Measurements from ENCODE around the gene HLCS.

Gene HLCS

GRCh38 chr21:36861595-36862323 lies 104.7 kb downstream of the HLCS start:
- H3K27ac Mint-ChIP-seq = no peak overlapping the region
- H3K4me1 Mint-ChIP-seq = peaks cover 27% of the 10 kb centered on the region
- no peak overlapping the region for H3K4me3 Mint-ChIP-seq
- TF ChIP-seq CTCF (IDR thresholded peaks at IDR 0.05; ENCODE audit: unreplicated experiment in 3 of 3) = no peak
- H3K36me3 Mint-ChIP-seq (ENCODE audit: low read depth) = no peaks in the 10 kb centered on the region
- H3K9me3 Mint-ChIP-seq = no peaks in the 10 kb centered on the region
- peaks cover 10% of the 10 kb centered on the region for H3K27me3 Mint-ChIP-seq (ENCODE audit: low read depth)

GRCh38 chr21:36860736-36861594 lies 105.5 kb downstream of the HLCS start:
- Mint-ChIP-seq H3K36me3 (ENCODE audit: low read depth) (no peaks in the 10 kb centered on the region), H3K27ac (no peak overlapping the region), H3K4me1 (peaks cover 19% of the 10 kb centered on the region), H3K27me3 (ENCODE audit: low read depth) (peaks cover 10% of the 10 kb centered on the region), H3K9me3 (no peaks in the 10 kb centered on the region), H3K4me3 (no peak overlapping the region)
- TF ChIP-seq CTCF (IDR thresholded peaks at IDR 0.05; ENCODE audit: unreplicated experiment in 3 of 3) = no peak

- Mint-ChIP-seq H3K27ac (peak overlapping the region in 1 of 3 experiments; percentile 72), H3K27me3 (ENCODE audit: low read depth) (peaks cover 10% of the 10 kb centered on the region), H3K4me1 (peaks cover 9% of the 10 kb centered on the region), H3K9me3 (no peaks in the 10 kb centered on the region), H3K4me3 (no peak overlapping the region), H3K36me3 (ENCODE audit: low read depth) (no peaks in the 10 kb centered on the region)
- TF ChIP-seq CTCF (IDR thresholded peaks at IDR 0.05; ENCODE audit: unreplicated experiment in 3 of 3) = no peak
These were observed 106.5 kb downstream of the HLCS start for GRCh38 chr21:36859744-36860501.

DNA sequence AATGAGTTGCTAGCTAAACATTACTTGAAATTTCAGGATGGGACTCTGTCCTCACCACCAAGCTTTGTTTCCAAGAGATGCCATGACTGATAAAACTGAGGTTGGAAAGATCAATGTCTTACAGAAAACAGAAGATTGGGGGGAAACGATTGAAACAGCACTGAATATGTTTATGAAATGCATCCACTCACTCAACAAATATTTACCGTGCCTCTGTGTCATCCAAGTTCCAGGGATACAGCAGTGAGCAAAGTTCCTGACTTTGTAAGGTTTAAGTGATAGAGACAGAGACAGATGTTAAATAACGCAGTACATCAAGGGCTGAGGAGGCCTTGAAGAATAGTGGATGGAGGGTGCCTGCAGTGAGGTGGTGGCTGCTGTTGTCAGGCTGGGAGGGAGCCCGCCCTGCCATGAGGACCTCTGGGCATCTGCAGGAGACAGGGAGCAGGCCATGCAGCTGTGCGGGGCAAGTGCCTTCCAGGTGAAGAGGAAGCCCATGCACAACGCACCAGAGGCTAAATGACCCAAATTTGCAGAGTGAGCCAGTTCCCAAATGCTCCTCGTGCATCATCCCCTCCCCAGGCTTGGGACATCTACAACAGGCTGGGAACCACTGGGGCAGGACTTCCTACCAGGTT lies 108.0 kb downstream of the HLCS start:
- peaks cover 8% of the 10 kb centered on the region for H3K4me1 Mint-ChIP-seq
- no peaks in the 10 kb centered on the region for H3K9me3 Mint-ChIP-seq
- peaks cover 14% of the 10 kb centered on the region for H3K27me3 Mint-ChIP-seq (ENCODE audit: low read depth)
- H3K4me3 Mint-ChIP-seq = no peak overlapping the region
- no peaks in the 10 kb centered on the region for H3K36me3 Mint-ChIP-seq (ENCODE audit: low read depth)
- no peak overlapping the region for H3K27ac Mint-ChIP-seq
- TF ChIP-seq CTCF (IDR thresholded peaks at IDR 0.05; ENCODE audit: unreplicated experiment in 3 of 3) = no peak

DNA sequence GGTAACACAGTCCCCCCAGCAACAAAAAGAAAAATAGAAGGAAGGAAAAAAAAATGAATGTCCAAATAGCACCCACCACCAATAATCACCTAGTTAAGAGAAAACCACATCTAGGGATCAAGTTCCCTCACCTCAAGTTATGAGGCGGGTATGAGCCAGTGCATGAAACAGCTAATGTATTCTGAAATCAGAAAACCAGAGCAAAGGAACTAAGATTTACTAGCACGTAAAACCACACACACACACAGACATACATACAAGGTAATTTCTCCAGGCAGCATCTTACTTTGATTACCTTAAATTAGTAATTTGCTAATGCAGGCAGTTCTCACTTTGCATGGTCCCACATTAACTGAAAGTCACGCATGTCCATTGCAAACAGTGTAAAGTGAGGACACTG lies 109.8 kb downstream of the HLCS start:
- no peak overlapping the region for H3K27ac Mint-ChIP-seq
- H3K4me1 Mint-ChIP-seq = no peaks in the 10 kb centered on the region
- no peaks in the 10 kb centered on the region for H3K36me3 Mint-ChIP-seq (ENCODE audit: low read depth)
- H3K27me3 Mint-ChIP-seq (ENCODE audit: low read depth) = peaks cover 14% of the 10 kb centered on the region
- no peak overlapping the region for H3K4me3 Mint-ChIP-seq
- TF ChIP-seq CTCF (IDR thresholded peaks at IDR 0.05; ENCODE audit: unreplicated experiment in 3 of 3) = no peak
- H3K9me3 Mint-ChIP-seq = no peaks in the 10 kb centered on the region
